HG02610 (cell line): ENCODE measurements around the gene RORC.

Source experiments
- ATAC-seq: cut with Tn5 transposase; IDR thresholded peaks from one replicate; pipeline ENCODE4 v1.9.1; 2021; ENCODE audit warnings: mild to moderate bottlenecking, moderate library complexity; ENCODE audit not compliant: unreplicated experiment

RORC gene

GRCh38 chr1:151849871-151850270 is 18.3 kb upstream of the RORC start:
- ATAC-seq, result no peak

GRCh38 chr1:151849126-151849525 is 17.5 kb upstream of the RORC start:
- no peak for ATAC-seq

- no peak for ATAC-seq
Measured at GRCh38 chr1:151847867-151848596, 16.4 kb upstream of the RORC start.

GRCh38 chr1:151846686-151847237 is 15.2 kb upstream of the RORC start:
- ATAC-seq, result no peak

DNA sequence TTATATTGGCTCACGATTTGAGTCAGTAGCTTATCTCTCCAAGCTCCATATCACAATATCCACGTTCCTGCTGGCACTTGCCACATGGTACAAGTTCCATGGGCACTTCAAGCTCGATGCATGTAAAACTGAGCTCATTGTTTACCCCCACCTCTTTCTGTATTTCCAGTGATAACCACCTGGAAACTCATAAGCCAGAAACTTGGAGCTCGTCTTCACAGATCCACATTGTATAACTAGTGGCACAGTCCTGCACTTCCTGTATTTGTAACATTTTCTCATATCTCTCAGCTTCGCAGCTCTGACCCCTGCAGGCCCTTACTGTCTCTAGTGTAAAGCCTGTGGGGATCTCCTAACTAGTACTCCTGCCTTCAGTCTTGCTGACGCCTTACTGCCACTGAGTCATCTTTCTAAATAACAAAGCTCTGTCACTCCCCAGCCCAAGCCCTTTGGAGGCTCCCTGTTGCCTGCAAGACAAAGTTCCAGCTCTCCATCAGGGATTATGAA is 14.5 kb upstream of the RORC start:
- no peak for ATAC-seq

- ATAC-seq, result no peak
Measured at GRCh38 chr1:151843398-151843797, 11.8 kb upstream of the RORC start.

DNA sequence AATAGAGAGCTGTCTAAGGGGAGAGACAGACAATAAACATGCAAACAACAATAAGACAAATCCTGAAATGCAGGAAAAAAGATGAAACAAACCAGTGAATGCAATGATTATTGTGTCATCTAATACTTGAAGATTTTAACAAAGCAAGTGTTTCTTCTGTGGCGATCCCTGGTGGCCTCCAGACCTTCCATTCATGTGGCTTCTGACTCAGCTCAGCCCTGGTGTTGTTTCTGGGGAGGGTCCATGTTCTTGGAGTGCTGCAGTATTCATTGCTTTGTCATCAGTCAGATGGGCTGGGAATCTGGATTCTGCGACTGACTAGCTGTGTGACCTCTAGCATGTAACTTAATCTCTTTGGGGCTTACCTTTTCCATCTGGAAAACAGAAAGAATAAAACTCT is 9.5 kb upstream of the RORC start:
- ATAC-seq, result no peak

- no peak for ATAC-seq
Measured at GRCh38 chr1:151840421-151840820, 8.8 kb upstream of the RORC start.

GRCh38 chr1:151839457-151840403 is 8.1 kb upstream of the RORC start, which contains the start of gene C2CD4D:
Gene C2CD4D (minus strand): TSS chr1:151839820. CDS start chr1:151838989, 831 bp downstream.
- ATAC-seq, result no peak

DNA sequence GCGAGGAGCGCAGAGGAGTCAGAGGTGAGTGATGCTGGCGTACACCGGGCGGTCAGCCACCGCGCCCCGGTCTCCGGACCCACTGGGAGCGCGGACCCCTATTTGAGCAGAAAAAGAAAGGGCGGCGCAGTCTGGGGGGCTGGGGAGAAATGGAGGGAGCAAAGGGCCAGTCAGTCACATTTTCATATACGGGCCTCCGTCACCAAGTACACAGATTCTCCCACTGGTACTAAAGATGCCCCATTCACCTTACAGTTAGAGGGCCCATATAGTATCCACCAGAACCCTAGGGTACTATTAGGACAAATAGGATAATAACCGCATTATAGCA is 7.4 kb upstream of the RORC start:
- ATAC-seq, result no peak

GRCh38 chr1:151838222-151839081 is 6.8 kb upstream of the RORC start:
- no peak for ATAC-seq

DNA sequence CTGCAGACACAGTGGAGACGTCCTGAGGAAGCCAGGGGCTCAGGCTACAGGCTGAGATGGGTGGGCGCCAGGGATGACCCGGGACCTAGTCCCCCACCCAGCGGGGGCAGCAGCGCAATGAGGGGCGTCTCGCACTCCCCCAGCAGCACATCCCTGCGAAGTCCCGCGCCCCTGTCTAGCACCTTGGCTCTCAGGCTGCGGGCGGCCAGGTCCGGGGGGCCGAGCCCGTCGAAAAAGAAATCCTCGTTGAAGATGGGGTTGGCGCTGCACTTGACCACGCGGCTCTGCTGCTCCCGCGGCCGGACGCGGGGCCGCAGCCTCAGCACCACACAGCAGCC is 6.3 kb upstream of the RORC start:
- ATAC-seq, result no peak

DNA sequence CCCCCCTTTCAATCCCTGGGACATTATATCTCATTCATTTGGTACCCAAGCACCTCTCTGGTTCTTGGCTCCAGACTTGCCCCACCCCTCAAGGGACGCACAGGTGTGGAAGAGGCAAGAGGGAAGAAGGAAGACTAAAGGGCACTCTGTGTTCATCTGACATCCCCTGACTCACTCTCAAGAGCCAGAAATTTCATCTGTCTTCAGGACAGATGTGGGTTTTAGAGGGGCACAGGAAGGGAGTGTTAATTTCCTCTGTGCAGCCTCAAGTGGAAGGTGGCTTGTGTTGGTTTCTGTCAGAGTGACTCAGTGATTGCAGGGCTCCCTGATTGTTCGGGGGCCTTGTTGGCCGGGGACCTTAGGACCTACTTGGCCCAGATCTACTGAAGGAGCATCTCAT is 5.6 kb upstream of the RORC start:
- no peak for ATAC-seq

GRCh38 chr1:151835596-151835995 is 4.0 kb upstream of the RORC start:
- no peak for ATAC-seq

DNA sequence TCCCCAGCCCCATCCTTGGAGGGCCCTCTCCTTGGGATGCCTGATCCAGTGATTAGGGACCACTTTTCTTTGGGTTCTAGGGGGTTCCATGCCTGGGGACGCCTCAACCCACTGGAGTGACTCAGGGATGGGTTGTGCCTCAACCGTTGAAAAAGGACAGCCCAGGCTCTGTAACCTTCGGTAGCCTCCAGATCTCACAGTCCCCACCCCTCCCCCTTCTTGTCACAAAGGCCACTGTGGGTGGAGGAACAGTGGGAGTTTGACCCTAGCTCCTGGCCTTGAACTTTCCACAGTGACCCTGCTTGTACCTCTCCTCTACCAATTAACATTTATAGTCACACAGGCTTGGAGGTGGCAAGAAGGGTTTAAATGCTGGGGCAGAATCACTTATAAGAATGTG is 2.6 kb upstream of the RORC start:
- no peak for ATAC-seq

GRCh38 chr1:151833172-151833900 is 1.7 kb upstream of the RORC start:
- ATAC-seq, result no peak

GRCh38 chr1:151832318-151832980 is 847 bp upstream of the RORC start:
- no peak for ATAC-seq

DNA sequence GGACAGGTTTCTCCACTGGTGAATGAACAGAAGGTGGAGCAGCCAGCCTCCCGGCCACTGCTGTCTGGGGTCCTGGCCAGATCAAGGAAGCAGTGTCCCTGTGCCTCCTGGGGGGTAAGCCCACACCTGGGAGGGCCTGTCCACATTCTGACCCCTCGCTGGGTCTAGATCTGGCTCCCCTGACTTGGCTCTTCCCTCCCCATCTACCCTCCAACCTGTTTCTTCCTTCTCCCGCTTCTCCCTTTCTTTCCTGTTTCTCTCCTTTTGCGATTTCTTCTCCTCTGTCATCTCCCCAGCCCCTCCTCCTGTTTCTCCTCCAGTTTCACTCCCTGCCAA is 378 bp downstream of the RORC start:
- no peak for ATAC-seq

- ATAC-seq, result no peak
Measured at GRCh38 chr1:151830055-151830454, 1.5 kb downstream of the RORC start.
